Right cardiac atrium (tissue), 5 donors: ENCODE results near the gene C14orf132. TPM values are rescaled to one million over a fixed set of nuclear protein-coding genes. Genes with fewer than 3 reads are reported as not detected.
A peak's percentile ranks its signal among the peaks of the same experiment; 100 is the strongest.

Source experiments
- ATAC-seq, 2 donors: fragments of 200-7000 bp; cut with Tn5 transposase; one replicate each; pipeline versions ENCODE4 v1.8.0 to v1.9.1; 2020; ENCODE audit warnings: moderate library complexity in 2 of 2, mild to moderate bottlenecking in 1 of 2
- DNase-seq, 3 donors: peaks; one replicate each; pipeline ENCODE4 v3.0.0-alpha.2; 2020
- H3K27ac ChIP-seq: one replicate; pipeline ENCODE4 v1.5.1; 2013; ENCODE audit warnings: mild to moderate bottlenecking, low read length, control low read depth, moderate library complexity
- H3K27me3 ChIP-seq: one replicate; pipeline ENCODE4 v1.6.1; 2013; ENCODE audit not compliant: control insufficient read depth, insufficient read depth
- H3K4me1 ChIP-seq: one replicate; pipeline ENCODE4 v1.6.1; 2013; ENCODE audit warnings: low read length; ENCODE audit not compliant: control insufficient read depth, insufficient read depth
- H3K4me3 ChIP-seq: one replicate; pipeline ENCODE4 v1.5.1; 2013; ENCODE audit warnings: low read length, control low read depth
- H3K9me3 ChIP-seq: one replicate; pipeline ENCODE4 v1.6.1; 2013; ENCODE audit warnings: low read length; ENCODE audit not compliant: control insufficient read depth
- WGBS: extraction: QIAGEN DNeasy Blood & Tissue Kit; methylation state at CpG from one replicate; pipeline ENCODE4 v1.1.7; 2013; 5-methylcytosine and 5-hydroxymethylcytosine counted together
- intact Hi-C, 4 donors: fragments of 100-400 bp; cut with DNase I; formaldehyde crosslinking; loops; one replicate each; pipeline versions ENCODE4 v1.11.0 to v1.14.0; 2022 to 2023
- polyA plus RNA-seq: library from polyadenylated mRNA; stranded (reverse); fragments of 200-250 nt; gene quantifications from one replicate; pipeline ENCODE4 v1.2.3, GENCODE V29; 2013
- total RNA-seq, 4 donors: library from RNA; stranded (reverse); fragmentation: NEBNext Ultra II Directional; extraction: Animal tissue kit (Norgen Biotek cat#: 25700); gene quantifications; one replicate each; pipeline ENCODE4 v1.2.1, GENCODE V29; 2021
- donor health status: healthy with polysubstance abuse.
- donor health status: DM: no; HTN: yes; CAD: no.
- donor health status: DM: no; HTN: no; CAD: no.
- donor health status: DM: no; HTN: yes; CAD: no; lungs with severe emphysema.
- donor health status: DM: yes; HTN: yes; CAD: no.

Gene C14orf132
- total and polyA plus RNA-seq, 5 donors = 2.9 to 5.3 (median 4.4) TPM

DNA sequence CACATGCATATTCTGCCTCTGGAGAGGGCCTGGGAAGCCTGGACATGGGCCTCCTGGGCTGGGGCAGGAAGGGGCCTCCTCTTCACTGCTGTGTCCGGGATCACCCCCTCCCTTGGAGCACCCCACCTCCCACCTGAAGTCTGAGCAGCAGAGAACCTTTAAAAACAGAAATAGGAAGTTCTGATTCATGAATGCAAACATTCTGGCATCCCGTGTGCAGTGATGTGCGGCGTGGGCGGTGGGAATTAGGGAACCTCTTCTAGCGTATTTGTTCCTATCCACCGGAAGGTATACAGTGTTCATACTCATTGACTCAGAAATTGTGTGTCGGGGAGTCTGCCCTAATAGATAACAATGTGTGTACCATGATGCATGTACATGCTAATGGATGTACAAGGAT is 46.2 kb downstream of the C14orf132 start:
- Histone ChIP-seq H3K4me3 (no peak overlapping the region), H3K27ac (no peak overlapping the region), H3K9me3 (no peaks in the 10 kb centered on the region), H3K4me1 (peaks cover 1% of the 10 kb centered on the region), H3K27me3 (no peaks in the 10 kb centered on the region)
- ATAC-seq = no peak
- intact Hi-C loops = loop anchor here in 1 of 4 donors (10.0 kb wide), 1 partner anchor 329 kb away; no protein-coding TSS in a partner anchor
- no peak for DNase-seq
- WGBS = 81% methylated on average over 8 of the region's 8 CpGs

DNA sequence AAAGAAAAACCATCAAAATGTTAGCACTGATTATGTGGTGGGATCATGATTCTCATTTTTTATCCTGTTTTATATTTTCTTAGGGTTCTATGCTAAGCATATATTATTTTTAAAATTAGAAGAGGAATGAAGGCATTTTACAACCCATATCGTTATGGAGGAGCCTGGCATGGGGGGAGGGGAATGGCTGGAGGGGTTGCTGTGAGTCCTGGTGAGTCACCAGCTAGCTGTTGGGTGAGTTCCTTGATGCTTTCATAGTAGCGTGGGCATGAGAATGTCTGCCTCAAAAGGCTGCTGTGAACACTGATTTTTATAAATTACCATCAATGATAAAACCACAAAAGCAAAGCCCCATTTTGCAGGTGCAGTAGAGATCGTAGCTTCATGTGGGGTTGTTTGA is 46.9 kb downstream of the C14orf132 start:
- DNase-seq (no peak), ATAC-seq (no peak)
- no peak overlapping the region for H3K4me3 ChIP-seq
- no peaks in the 10 kb centered on the region for H3K9me3 ChIP-seq
- intact Hi-C loops = loop anchor here in 1 of 4 donors (10.0 kb wide), 1 partner anchor 329 kb away; no protein-coding TSS in a partner anchor
- no peak overlapping the region for H3K27ac ChIP-seq
- H3K27me3 ChIP-seq = no peaks in the 10 kb centered on the region
- H3K4me1 ChIP-seq = peaks cover 3% of the 10 kb centered on the region
- 81% methylated on average over 3 of the region's 3 CpGs for WGBS

GRCh38 chr14:96086574-96087077 is 47.5 kb downstream of the C14orf132 start:
- Histone ChIP-seq H3K27me3 (no peaks in the 10 kb centered on the region), H3K4me1 (peaks cover 3% of the 10 kb centered on the region), H3K9me3 (no peaks in the 10 kb centered on the region), H3K27ac (no peak overlapping the region), H3K4me3 (no peak overlapping the region)
- intact Hi-C loops = loop anchor here in 1 of 4 donors (10.0 kb wide), 1 partner anchor 328 kb away; no protein-coding TSS in a partner anchor
- WGBS = 96% methylated on average over 18 of the region's 18 CpGs
- DNase-seq (no peak), ATAC-seq (no peak)

DNA sequence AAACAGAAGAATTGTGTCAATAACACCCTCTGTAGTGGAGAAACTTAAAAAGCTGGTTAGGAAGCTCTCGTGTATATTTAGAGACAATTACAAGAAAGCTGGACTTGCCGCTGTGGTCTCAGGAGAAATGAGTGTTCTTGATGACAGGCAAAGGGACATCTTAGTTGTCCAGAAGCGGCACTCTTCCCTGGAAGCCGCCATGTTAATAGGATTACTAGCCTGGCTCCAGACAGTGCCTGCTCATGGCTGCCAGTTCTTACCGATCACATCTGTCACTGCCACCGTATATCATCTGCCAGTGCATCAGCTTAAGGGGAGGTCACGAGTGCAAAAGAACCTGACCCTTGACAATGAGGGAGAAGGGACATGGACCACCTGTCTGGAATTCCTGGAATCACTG is 48.9 kb downstream of the C14orf132 start:
- intact Hi-C loops = loop anchor here in 1 of 4 donors (10.0 kb wide), 1 partner anchor 327 kb away; no protein-coding TSS in a partner anchor
- Histone ChIP-seq H3K27me3 (no peaks in the 10 kb centered on the region), H3K4me3 (no peak overlapping the region), H3K9me3 (no peaks in the 10 kb centered on the region), H3K27ac (no peak overlapping the region), H3K4me1 (peaks cover 3% of the 10 kb centered on the region)
- DNase-seq (no peak), ATAC-seq (no peak)
- 93% methylated on average over 7 of the region's 7 CpGs for WGBS

- Histone ChIP-seq H3K4me3 (no peak overlapping the region), H3K27ac (no peak overlapping the region), H3K27me3 (no peaks in the 10 kb centered on the region), H3K4me1 (peaks cover 3% of the 10 kb centered on the region), H3K9me3 (no peaks in the 10 kb centered on the region)
- ATAC-seq = no peak
- no peak for DNase-seq
- intact Hi-C loops = loop anchor here in 1 of 4 donors (10.0 kb wide), 1 partner anchor 326 kb away; no protein-coding TSS in a partner anchor
- 95% methylated on average over 8 of the region's 8 CpGs for WGBS
These were observed 49.3 kb downstream of the C14orf132 start for GRCh38 chr14:96088481-96088880.

GRCh38 chr14:96088911-96089310 is 49.7 kb downstream of the C14orf132 start:
- DNase-seq = no peak
- Histone ChIP-seq H3K4me3 (no peak overlapping the region), H3K9me3 (no peaks in the 10 kb centered on the region), H3K27me3 (no peaks in the 10 kb centered on the region), H3K4me1 (peaks cover 3% of the 10 kb centered on the region), H3K27ac (no peak overlapping the region)
- WGBS = 96% methylated on average over 7 of the region's 7 CpGs
- intact Hi-C loops = loop anchor here in 1 of 4 donors (10.0 kb wide), 1 partner anchor 326 kb away; no protein-coding TSS in a partner anchor
- ATAC-seq = no peak

DNA sequence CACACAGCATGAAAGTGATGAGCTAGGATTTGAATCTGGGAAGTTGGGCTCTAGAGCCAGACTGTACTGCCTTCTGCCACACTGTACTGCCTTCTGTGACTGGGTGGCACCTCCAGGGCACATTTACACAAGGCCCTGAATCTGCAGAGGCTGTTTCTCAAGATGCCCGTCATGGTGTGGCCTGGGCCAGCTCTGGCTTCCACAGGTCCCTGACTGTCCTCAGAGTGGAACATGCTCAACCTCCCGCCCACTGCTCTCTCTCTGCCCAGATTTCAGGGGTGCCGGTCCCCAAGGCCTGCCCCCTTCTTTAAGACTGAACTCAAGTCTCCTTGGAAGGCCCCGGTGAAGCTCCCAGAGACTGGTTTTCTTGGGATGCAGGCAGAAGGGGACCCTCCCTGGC is 50.2 kb downstream of the C14orf132 start:
- Histone ChIP-seq H3K27me3 (no peaks in the 10 kb centered on the region), H3K27ac (no peak overlapping the region), H3K4me1 (peaks cover 3% of the 10 kb centered on the region), H3K9me3 (no peaks in the 10 kb centered on the region), H3K4me3 (no peak overlapping the region)
- intact Hi-C loops = loop anchor here in 1 of 4 donors (10.0 kb wide), 1 partner anchor 325 kb away; no protein-coding TSS in a partner anchor
- ATAC-seq = no peak
- no peak for DNase-seq
- 95% methylated on average over 4 of the region's 4 CpGs for WGBS

GRCh38 chr14:96090441-96091148 is 51.4 kb downstream of the C14orf132 start:
- ATAC-seq = peak; percentile 63
- peak; percentile 72 to 90 (median 90) for DNase-seq
- 25% methylated on average over 12 of the region's 12 CpGs for WGBS
- H3K9me3 ChIP-seq = no peaks in the 10 kb centered on the region
- H3K27ac ChIP-seq = no peak overlapping the region
- H3K4me3 ChIP-seq = no peak overlapping the region
- H3K4me1 ChIP-seq = peaks cover 3% of the 10 kb centered on the region
- intact Hi-C loops = loop anchor here in 1 of 4 donors (10.0 kb wide), 1 partner anchor 96 kb away; no protein-coding TSS in a partner anchor
- H3K27me3 ChIP-seq = no peaks in the 10 kb centered on the region

DNA sequence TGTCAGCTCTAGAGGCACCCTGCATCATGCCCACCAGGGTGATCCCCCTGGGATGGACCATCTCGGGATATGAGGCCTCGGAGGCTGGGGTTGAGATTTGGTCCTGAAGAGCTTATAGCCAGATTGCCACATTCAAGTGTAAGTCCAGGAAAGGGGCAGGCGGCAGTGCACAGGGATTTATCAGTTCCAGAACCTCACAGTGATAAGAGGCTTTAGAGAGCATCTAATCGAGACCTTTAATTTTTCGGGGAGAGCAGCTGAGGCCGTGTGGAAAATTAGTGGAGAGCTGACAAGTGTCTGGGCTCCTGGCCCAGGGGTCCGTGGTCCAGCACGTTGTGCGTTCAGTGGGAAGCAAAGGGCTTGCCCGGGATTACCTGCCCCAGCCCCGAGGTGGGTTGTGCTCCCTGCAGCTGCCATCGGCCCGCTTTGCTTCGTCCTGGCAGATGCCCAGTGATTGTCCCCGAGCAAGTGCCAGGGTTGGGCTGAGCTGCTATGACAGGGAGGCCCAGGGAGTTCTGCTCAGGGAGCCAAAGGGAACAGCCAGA is 52.1 kb downstream of the C14orf132 start:
- WGBS = 35% methylated on average over 15 of the region's 15 CpGs
- ATAC-seq = peak; percentile 23 to 32
- Histone ChIP-seq H3K27me3 (no peaks in the 10 kb centered on the region), H3K9me3 (no peaks in the 10 kb centered on the region), H3K4me3 (no peak overlapping the region), H3K27ac (no peak overlapping the region), H3K4me1 (peaks cover 3% of the 10 kb centered on the region)
- peak in 1 of 3 donors; percentile 62 for DNase-seq
- intact Hi-C loops = loop anchor here in 1 of 4 donors (10.0 kb wide), 1 partner anchor 96 kb away; no protein-coding TSS in a partner anchor

DNA sequence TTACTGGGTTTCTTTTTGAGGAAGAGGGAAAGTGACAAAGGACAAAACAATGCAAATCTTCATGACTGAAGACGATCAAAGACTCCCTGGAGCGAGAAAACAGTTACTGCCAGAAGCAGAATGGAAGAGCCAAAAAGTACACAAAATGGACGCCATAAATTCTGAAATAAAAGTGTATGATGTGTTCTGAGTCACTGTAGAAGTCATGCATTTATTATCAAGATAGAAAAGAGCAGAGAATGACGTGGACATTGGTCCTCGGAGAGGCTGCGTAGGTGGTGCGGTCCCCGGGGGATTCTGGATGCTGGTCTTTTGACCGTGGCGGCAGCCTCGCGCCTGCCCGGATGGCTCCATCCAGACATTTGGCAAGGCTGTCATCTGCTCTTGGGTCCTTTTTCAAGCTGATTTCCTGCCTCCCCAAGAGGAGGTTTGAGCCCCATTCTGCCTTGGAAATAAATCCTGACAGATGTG is 52.8 kb downstream of the C14orf132 start:
- Histone ChIP-seq H3K4me1 (peaks cover 3% of the 10 kb centered on the region), H3K9me3 (no peaks in the 10 kb centered on the region), H3K4me3 (no peak overlapping the region), H3K27ac (no peak overlapping the region), H3K27me3 (no peaks in the 10 kb centered on the region)
- WGBS = 66% methylated on average over 13 of the region's 13 CpGs
- DNase-seq (peak in 2 of 3 donors; percentile 54 to 68), ATAC-seq (no peak)
- intact Hi-C loops = loop anchor here in 1 of 4 donors (10.0 kb wide), 1 partner anchor 97 kb away; no protein-coding TSS in a partner anchor

GRCh38 chr14:96092936-96093335 is 53.8 kb downstream of the C14orf132 start:
- intact Hi-C loops = loop anchor here in 1 of 4 donors (10.0 kb wide), 1 partner anchor 98 kb away; no protein-coding TSS in a partner anchor
- WGBS = 71% methylated on average over 3 of the region's 3 CpGs
- Histone ChIP-seq H3K4me1 (peaks cover 3% of the 10 kb centered on the region), H3K4me3 (no peak overlapping the region), H3K9me3 (no peaks in the 10 kb centered on the region), H3K27ac (no peak overlapping the region), H3K27me3 (no peaks in the 10 kb centered on the region)
- no peak for ATAC-seq
- DNase-seq = no peak
